ENCODE results near the gene FAM47E.
"Not testable (repeated sequence)": the region's sequence is repeated elsewhere in the genome, so short reads cannot be mapped to it uniquely, and the experiment has no call there.

The FAM47E gene

DNA sequence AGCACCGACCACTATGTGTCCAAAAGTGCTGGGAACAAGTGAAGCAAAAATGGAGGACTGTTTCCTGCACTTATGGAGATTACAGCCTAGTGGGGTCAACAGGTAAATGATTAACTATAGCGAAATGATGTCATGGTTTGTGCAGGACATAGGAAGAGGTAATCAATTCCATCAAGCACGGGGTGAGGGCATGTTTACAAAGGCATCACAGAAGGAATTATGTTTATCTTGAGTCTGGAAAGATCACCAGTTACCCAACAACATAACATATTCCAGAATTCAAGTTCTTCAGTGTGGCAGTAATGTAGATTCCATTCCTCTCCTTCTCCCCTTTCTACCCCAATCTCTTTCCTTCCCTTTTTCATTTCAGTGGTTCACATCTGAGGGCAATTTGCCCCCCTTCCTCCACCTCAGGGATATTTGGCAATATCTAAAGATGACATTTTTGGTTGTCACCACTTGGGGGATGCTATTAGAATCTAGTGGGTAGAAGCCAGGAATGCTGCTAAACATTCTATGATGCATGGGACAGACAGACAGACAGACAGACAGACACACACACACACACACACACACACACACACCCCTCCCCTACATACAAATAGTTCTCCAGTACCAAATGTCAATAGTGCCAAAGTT lies 24.1 kb downstream of the FAM47E start:
- H3K27ac ChIP-seq, result no peak overlapping the region
- TF ChIP-seq CTCF (conservative IDR thresholded peaks at IDR 0.05; ENCODE audit: low read depth), result no peak
- ChIA-PET CTCF (interaction anchor here (0.7 kb wide), 1 partner anchor 412 kb away, joined by 5 read pairs; no protein-coding TSS in a partner anchor), POLR2A (ENCODE audit: low non-redundant PET) (no interaction called here)
- no peak for DNase-seq (ENCODE audit: low spot score)

GRCh38 chr4:76276813-76277212 lies 25.3 kb downstream of the FAM47E start:
- no peak for DNase-seq (ENCODE audit: low spot score)

DNA sequence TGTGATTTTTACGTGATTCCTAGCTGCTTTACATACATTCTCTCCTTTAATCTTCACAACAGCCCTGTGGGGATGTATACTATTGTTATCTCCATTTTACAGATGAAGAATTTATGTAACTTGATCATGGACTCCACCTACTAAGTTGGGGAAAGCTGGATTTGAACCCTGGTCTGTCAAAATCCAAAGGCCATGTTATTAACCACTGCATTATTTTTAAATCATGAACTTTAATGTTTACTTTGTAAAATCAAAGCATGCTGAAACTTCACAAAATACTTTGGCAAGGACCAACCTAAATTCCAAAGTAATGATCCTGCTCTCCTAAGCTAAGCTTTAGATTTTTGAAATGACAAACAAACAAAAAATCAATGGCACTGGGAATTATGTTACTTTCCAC lies 26.1 kb downstream of the FAM47E start:
- TF ChIP-seq CTCF (conservative IDR thresholded peaks at IDR 0.05; ENCODE audit: low read depth), result no peak
- no peak for DNase-seq (ENCODE audit: low spot score)
- POLR2A ChIA-PET (ENCODE audit: low non-redundant PET), result no interaction called here
- no peak overlapping the region for H3K27ac ChIP-seq
- CTCF ChIA-PET, result no interaction called here

More at GRCh38 chr4:76276813-76277212, 25.3 kb downstream of the FAM47E start:
- H3K27ac ChIP-seq, result no peak overlapping the region
- ChIA-PET POLR2A (ENCODE audit: low non-redundant PET) (no interaction called here), CTCF (no interaction called here)
- TF ChIP-seq CTCF (conservative IDR thresholded peaks at IDR 0.05; ENCODE audit: low read depth), result no peak

- TF ChIP-seq CTCF (conservative IDR thresholded peaks at IDR 0.05; ENCODE audit: low read depth), result no peak
- no peak overlapping the region for H3K27ac ChIP-seq
- ChIA-PET POLR2A (ENCODE audit: low non-redundant PET) (no interaction called here), CTCF (interaction anchor here (0.8 to 1.1 kb wide), 2 partner anchors 28 to 56 kb away, joined by 3 read pairs; no protein-coding TSS in a partner anchor)
- no peak for DNase-seq (ENCODE audit: low spot score)
Observed at GRCh38 chr4:76278583-76278982, 27.1 kb downstream of the FAM47E start.

DNA sequence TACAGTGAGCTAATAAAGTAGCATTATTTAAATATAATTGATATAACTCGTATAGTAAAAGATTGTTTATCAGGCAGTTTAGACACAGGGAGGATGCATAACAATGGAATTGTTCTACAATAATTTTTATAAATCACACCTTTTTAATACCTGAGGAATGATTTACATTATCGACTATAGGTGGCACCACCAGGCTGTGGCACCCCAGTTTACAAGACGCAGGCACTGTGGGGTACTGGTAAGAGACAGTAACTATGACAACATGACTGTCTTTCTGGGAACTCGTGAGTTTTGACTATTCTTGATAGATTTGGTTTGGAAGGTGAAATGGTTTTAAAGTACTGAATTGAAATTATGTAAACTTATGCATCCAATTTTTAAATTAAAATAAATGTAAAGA lies 27.9 kb downstream of the FAM47E start:
- no peak for DNase-seq (ENCODE audit: low spot score)
- no peak overlapping the region for H3K27ac ChIP-seq
- TF ChIP-seq CTCF (conservative IDR thresholded peaks at IDR 0.05; ENCODE audit: low read depth), result no peak
- ChIA-PET CTCF (interaction anchor here (1.1 kb wide), 1 partner anchor 28 kb away, joined by 3 read pairs; no protein-coding TSS in a partner anchor), POLR2A (ENCODE audit: low non-redundant PET) (no interaction called here)

- H3K27ac ChIP-seq, result no peak overlapping the region
- TF ChIP-seq CTCF (conservative IDR thresholded peaks at IDR 0.05; ENCODE audit: low read depth), result no peak
- no peak for DNase-seq (ENCODE audit: low spot score)
- ChIA-PET CTCF (interaction anchor here (0.5 kb wide), 2 partner anchors 90 to 477 kb away, joined by 3 read pairs; no protein-coding TSS in a partner anchor), POLR2A (ENCODE audit: low non-redundant PET) (no interaction called here)
Observed at GRCh38 chr4:76280488-76281441, 29.2 kb downstream of the FAM47E start.

GRCh38 chr4:76281594-76281993 lies 30.1 kb downstream of the FAM47E start:
- DNase-seq (ENCODE audit: low spot score); H3K27ac ChIP-seq; POLR2A ChIA-PET (ENCODE audit: low non-redundant PET): not testable (repeated sequence)
- CTCF ChIA-PET, result interaction anchor here (0.5 kb wide), 1 partner anchor 89 kb away, joined by 3 read pairs; no protein-coding TSS in a partner anchor
